ENCODE results near the gene RALGPS2.

RALGPS2 gene

DNA sequence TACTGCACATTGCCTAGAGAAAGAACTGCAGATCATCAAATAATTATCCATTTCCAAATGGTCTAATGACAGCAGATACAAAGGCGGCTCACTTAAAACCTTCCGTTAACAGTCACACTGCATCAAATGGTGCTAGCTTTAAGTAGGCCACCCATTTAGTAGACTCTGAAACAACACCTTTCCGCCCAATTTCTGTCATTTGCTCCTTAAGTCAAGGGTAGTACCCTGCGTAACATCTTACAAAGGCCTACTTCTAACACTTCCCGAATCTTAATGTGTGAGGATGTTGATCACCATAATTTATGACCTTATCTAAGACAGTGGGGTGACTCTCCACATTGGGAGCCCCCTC is 692 bp upstream of the RALGPS2 start:
- no peak for DNase-seq
- peaks cover 3% of the 10 kb centered on the region; the same call in 1 of the 2 replicates for H3K36me3 ChIP-seq
- no peaks in the 10 kb centered on the region for H3K27me3 ChIP-seq (ENCODE audit: insufficient read depth, low read depth, severe bottlenecking)
- TF ChIP-seq CTCF (IDR thresholded peaks at IDR 0.05; ENCODE audit: low read depth, low read length), result no peak
- H3K27ac ChIP-seq, result peak overlapping the region; percentile 96
- H3K4me3 ChIP-seq (ENCODE audit: low read depth, low read length), result peak overlapping the region; percentile 88
- no peaks in the 10 kb centered on the region for H3K9me3 ChIP-seq (ENCODE audit: severe bottlenecking)

DNA sequence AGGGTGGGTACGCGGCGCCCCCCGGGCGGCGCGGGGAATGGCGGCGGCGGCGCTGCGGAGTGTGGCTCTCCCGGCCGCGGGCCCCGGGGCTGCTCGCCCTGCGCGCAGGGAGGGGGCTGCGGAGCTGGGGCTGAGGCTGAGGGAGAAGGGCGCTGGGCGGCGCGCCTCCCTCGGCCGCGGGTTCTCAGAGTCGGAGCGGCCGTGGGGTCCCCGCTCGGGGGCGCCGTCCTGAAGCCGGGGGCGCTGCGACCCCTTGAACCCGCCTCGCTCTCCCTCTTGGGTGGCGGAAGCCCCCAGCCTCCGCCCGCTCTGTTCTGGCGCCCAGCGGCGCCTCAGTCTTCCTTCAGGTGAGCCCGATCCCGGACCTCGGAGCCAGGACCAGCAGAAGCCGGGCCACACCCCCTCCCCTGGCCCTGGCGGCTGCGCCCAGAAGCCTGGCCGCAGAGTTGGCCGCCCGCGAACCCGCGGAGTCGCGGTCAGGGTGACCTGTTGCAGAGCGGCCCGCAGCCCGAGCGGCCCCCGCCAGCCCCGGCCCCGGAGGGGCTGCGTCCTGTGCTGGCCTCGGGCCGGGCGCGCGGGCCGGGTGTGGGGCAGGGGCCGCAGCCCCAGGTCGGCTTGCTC is 532 bp downstream of the RALGPS2 start:
- TF ChIP-seq CTCF (IDR thresholded peaks at IDR 0.05; ENCODE audit: low read depth, low read length), result peak; percentile 24; the same call in 1 of the 2 replicates
- peak overlapping the region; percentile 96 for H3K27ac ChIP-seq

DNA sequence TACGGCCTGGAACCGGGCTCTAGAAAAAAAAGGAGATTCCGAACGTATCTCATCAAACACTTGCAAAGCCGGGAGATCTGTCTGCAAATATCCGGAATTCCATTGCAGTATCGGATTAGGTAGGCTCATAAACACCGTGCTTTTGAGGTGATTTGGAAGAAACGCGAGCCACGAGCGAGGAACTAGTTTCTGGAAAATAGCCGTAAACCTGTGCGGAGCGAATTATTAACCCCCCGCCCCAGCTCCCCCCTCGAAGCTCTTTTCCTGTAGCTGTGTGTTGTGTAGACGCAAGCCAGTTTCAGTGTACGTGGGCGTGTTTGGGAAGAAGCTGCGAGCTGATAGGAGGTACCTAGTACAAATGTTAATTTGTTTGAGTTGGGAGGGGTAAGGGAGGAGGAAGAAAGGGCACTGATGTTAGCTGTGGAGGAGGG is 1.1 kb downstream of the RALGPS2 start:
- TF ChIP-seq CTCF (IDR thresholded peaks at IDR 0.05; ENCODE audit: low read depth, low read length), result no peak
- Histone ChIP-seq H3K36me3 (peaks cover 3% of the 10 kb centered on the region; the same call in 1 of the 2 replicates), H3K9me3 (ENCODE audit: severe bottlenecking) (no peaks in the 10 kb centered on the region), H3K4me3 (ENCODE audit: low read depth, low read length) (peak overlapping the region; percentile 88), H3K27me3 (ENCODE audit: insufficient read depth, low read depth, severe bottlenecking) (no peaks in the 10 kb centered on the region), H3K27ac (peak overlapping the region; percentile 96)
- DNase-seq, result peak; percentile 86

More for the DNA sequence above, 532 bp downstream of the RALGPS2 start:
- no peaks in the 10 kb centered on the region for H3K27me3 ChIP-seq (ENCODE audit: insufficient read depth, low read depth, severe bottlenecking)
- H3K4me3 ChIP-seq (ENCODE audit: low read depth, low read length), result peak overlapping the region; percentile 88
- DNase-seq, result peak; percentile 71
- peaks cover 3% of the 10 kb centered on the region; the same call in 1 of the 2 replicates for H3K36me3 ChIP-seq
- H3K9me3 ChIP-seq (ENCODE audit: severe bottlenecking), result no peaks in the 10 kb centered on the region

DNA sequence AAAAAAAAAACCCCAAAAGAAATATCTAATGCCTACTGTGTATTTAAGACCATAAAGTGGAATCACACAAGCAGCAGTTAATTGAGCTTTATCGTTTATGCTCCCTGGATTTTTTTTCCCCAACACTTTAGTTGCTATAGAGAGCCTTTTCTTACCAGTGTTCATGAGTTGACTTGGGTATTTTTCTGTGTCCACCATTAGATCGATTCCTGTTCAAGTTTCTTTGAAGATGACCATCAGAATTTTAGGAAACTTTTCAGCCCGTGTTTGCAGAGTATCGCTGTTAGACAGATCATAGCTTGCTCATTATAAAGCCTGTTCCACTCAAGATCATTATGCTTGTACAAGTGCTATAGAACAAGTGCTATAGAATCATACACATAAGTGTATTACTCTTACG is 1.5 kb downstream of the RALGPS2 start:
- Histone ChIP-seq H3K27ac (peak overlapping the region; percentile 96), H3K9me3 (ENCODE audit: severe bottlenecking) (no peaks in the 10 kb centered on the region)

DNA sequence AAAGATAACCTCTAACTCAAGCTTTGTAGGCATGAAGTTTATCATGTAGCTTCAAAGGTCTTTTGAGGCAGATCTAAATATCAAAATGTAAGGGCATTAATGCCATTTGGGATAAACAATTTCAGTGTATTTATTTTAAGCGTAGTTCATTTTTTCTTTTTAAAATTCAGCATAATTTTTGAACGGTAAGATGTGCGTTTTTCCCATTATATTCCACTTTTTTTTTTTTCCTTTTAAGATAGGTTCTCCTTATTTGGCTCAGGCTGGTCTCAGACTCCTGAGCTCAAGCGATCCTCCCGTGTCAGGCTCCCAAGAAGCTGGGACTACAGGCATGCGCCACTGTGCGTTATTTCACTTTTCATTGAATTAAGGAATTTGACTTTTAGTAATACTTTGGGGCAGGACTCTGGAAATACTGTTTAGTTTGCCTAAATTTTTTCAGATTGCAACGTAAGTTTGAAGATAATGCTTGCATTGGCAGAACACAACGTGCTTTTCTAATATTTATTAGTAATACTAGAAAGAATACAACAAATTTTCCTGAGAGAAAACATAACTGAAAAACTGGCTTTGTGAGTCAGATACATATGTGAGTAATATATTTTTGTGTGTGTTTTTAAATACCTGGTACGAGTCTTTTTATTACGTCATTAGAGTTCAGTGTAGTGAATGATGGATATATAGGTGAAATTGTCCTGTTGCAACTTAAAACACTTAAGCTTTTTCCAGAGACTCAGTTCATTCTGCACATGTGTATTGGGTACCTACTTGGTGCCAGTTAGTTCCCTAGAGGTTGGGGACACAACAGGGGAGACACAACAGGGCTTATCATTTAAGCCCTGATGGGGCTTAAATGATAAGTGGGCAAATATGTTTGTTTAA is 2.2 kb downstream of the RALGPS2 start:
- no peak for DNase-seq
- Histone ChIP-seq H3K27ac (no peak overlapping the region), H3K36me3 (peaks cover 3% of the 10 kb centered on the region; the same call in 1 of the 2 replicates), H3K4me3 (ENCODE audit: low read depth, low read length) (peak overlapping the region; percentile 88), H3K9me3 (ENCODE audit: severe bottlenecking) (peaks cover 2% of the 10 kb centered on the region), H3K27me3 (ENCODE audit: insufficient read depth, low read depth, severe bottlenecking) (no peaks in the 10 kb centered on the region)
- no peak for TF ChIP-seq CTCF (IDR thresholded peaks at IDR 0.05; ENCODE audit: low read depth, low read length)

More for the DNA sequence above, 1.5 kb downstream of the RALGPS2 start:
- no peak for TF ChIP-seq CTCF (IDR thresholded peaks at IDR 0.05; ENCODE audit: low read depth, low read length)
- H3K27me3 ChIP-seq (ENCODE audit: insufficient read depth, low read depth, severe bottlenecking), result no peaks in the 10 kb centered on the region
- H3K36me3 ChIP-seq, result peaks cover 3% of the 10 kb centered on the region; the same call in 1 of the 2 replicates
- DNase-seq, result no peak
- H3K4me3 ChIP-seq (ENCODE audit: low read depth, low read length), result peak overlapping the region; percentile 88

Data from WERI-Rb-1 (cell line).